Neuronal stem cell (in vitro differentiated cells): ENCODE measurements around the gene LCTL.
A peak's percentile ranks its signal among the peaks of the same experiment; 100 is the strongest.

ENCODE experiments used
- DNase-seq: peaks from one replicate; pipeline ENCODE4 v3.0.0-alpha.2; 2013; ENCODE audit warnings: low spot score
- H2AFZ ChIP-seq: one replicate; pipeline ENCODE4 v1.6.1; 2013; ENCODE audit warnings: mild to moderate bottlenecking, low read length, inconsistent platforms
- H2AK5ac ChIP-seq: 2 replicates; pipeline ENCODE4 v1.6.1; 2013; ENCODE audit warnings: low read depth, mild to moderate bottlenecking, inconsistent platforms, low read length, moderate library complexity, mixed read lengths
- H2BK120ac ChIP-seq: 2 replicates; pipeline ENCODE4 v1.6.1; 2013; ENCODE audit warnings: low read depth, mild to moderate bottlenecking, inconsistent platforms, low read length, moderate library complexity, mixed read lengths
- H2BK12ac ChIP-seq: one replicate; pipeline ENCODE4 v1.6.1; 2013; ENCODE audit warnings: low read length, inconsistent platforms
- H2BK15ac ChIP-seq: 2 replicates; pipeline ENCODE4 v1.6.1; 2013; ENCODE audit warnings: mild to moderate bottlenecking, low read length, inconsistent platforms, mixed read lengths
- H2BK5ac ChIP-seq: one replicate; pipeline ENCODE4 v1.6.1; 2013; ENCODE audit warnings: inconsistent platforms, mild to moderate bottlenecking, low read length, moderate library complexity
- H3K14ac ChIP-seq: one replicate; pipeline ENCODE4 v1.6.1; 2013; ENCODE audit warnings: low read length, inconsistent platforms
- H3K18ac ChIP-seq: 2 replicates; pipeline ENCODE4 v1.6.1; 2013; ENCODE audit warnings: low read length, inconsistent platforms
- H3K23ac ChIP-seq: 2 replicates; pipeline ENCODE4 v1.6.1; 2013; ENCODE audit warnings: low read depth, mild to moderate bottlenecking, mixed read lengths, low read length, inconsistent platforms; ENCODE audit not compliant: poor library complexity
- H3K27ac ChIP-seq: replicated peaks from 3 replicates; pipeline ENCODE4 v1.5.1; 2013; ENCODE audit warnings: low read length, inconsistent platforms
- H3K27me3 ChIP-seq, 3 experiments: 2 replicates each; pipeline ENCODE4 v1.6.1; 2013; ENCODE audit warnings: low read length in 3 of 3, mild to moderate bottlenecking in 2 of 3, inconsistent platforms in 1 of 3, low read depth in 1 of 3, mixed read lengths in 1 of 3, moderate library complexity in 1 of 3; ENCODE audit not compliant: control insufficient read depth in 3 of 3, insufficient read depth in 3 of 3
- H3K36me3 ChIP-seq, 2 donors: replicated peaks in 1 of 2; 2 replicates each; pipeline ENCODE4 v1.6.1; 2013; ENCODE audit warnings: low read length in 2 of 2; ENCODE audit not compliant: control insufficient read depth in 2 of 2, insufficient read depth in 2 of 2
- H3K4ac ChIP-seq: 2 replicates; pipeline ENCODE4 v1.6.1; 2013; ENCODE audit warnings: inconsistent platforms, mild to moderate bottlenecking, low read length, moderate library complexity
- H3K4me1 ChIP-seq, 2 donors: 1 replicate in 1 of 2; 2 replicates in 1 of 2; pipeline ENCODE4 v1.6.1; 2013; ENCODE audit warnings: low read length in 2 of 2, low read depth in 1 of 2; ENCODE audit not compliant: control insufficient read depth in 2 of 2, insufficient read depth in 1 of 2
- H3K4me2 ChIP-seq: one replicate; pipeline ENCODE4 v1.6.1; 2013; ENCODE audit warnings: mild to moderate bottlenecking, low read length, inconsistent platforms; ENCODE audit not compliant: insufficient read depth, poor library complexity, severe bottlenecking
- H3K4me3 ChIP-seq, 2 donors: 2 replicates each; pipeline ENCODE4 v1.5.1; 2013; ENCODE audit warnings: low read length in 2 of 2, mild to moderate bottlenecking in 2 of 2, inconsistent platforms in 1 of 2, moderate library complexity in 1 of 2
- H3K79me1 ChIP-seq: one replicate; pipeline ENCODE4 v1.6.1; 2013; ENCODE audit warnings: low read depth, mild to moderate bottlenecking, inconsistent platforms, low read length, moderate library complexity
- H3K9ac ChIP-seq: one replicate; pipeline ENCODE4 v1.6.1; 2013; ENCODE audit warnings: mild to moderate bottlenecking, low read depth, low read length, inconsistent platforms; ENCODE audit not compliant: poor library complexity
- H3K9me3 ChIP-seq, 2 donors: replicated peaks in 1 of 2; 2 replicates each; pipeline versions ENCODE3 to v1.6.1; 2013; ENCODE audit warnings: low read length in 2 of 2, mild to moderate bottlenecking in 2 of 2, inconsistent platforms in 1 of 2, low read depth in 1 of 2, mixed read lengths in 1 of 2, moderate library complexity in 1 of 2; ENCODE audit not compliant: control insufficient read depth in 2 of 2, insufficient read depth in 1 of 2
- H4K8ac ChIP-seq: one replicate; pipeline ENCODE4 v1.6.1; 2013; ENCODE audit warnings: low read depth, mild to moderate bottlenecking, inconsistent platforms, low read length, moderate library complexity
- H4K91ac ChIP-seq: one replicate; pipeline ENCODE4 v1.6.1; 2013; ENCODE audit warnings: low read length, low read depth, mild to moderate bottlenecking, inconsistent platforms; ENCODE audit not compliant: poor library complexity
- WGBS, 2 donors: extraction: QIAGEN DNeasy Blood & Tissue Kit; methylation state at CpG; one replicate each; pipeline ENCODE4 v1.1.7; 2013; ENCODE audit warnings: missing lambda C conversion rate in 2 of 2, mixed read lengths in 1 of 2; ENCODE audit not compliant: insufficient read length in 2 of 2, insufficient replicate concordance in 1 of 2; ENCODE audit errors: extremely low coverage in 2 of 2; 5-methylcytosine and 5-hydroxymethylcytosine counted together

LCTL gene

GRCh38 chr15:66573719-66574595, 8.2 kb upstream of the LCTL start:
- H3K27ac ChIP-seq: no peak overlapping the region
- H3K27me3 ChIP-seq: no peaks in the 10 kb centered on the region
- H3K14ac ChIP-seq: no peak overlapping the region
- no peak overlapping the region for H2AK5ac ChIP-seq
- H4K91ac ChIP-seq: no peak overlapping the region
- H3K4me2 ChIP-seq: no peak overlapping the region
- H2AFZ ChIP-seq: no peak overlapping the region
- no peaks in the 10 kb centered on the region for H3K79me1 ChIP-seq
- H3K4me3 ChIP-seq: no peak overlapping the region
- no peak overlapping the region for H3K9ac ChIP-seq
- no CpG with 5 or more reads among the region's 10 CpGs for WGBS, 2 donors
- H3K4me1 ChIP-seq: peaks cover 5 to 11% of the 10 kb centered on the region in 2 donors
- no peak for DNase-seq
- H3K9me3 ChIP-seq: no peaks in the 10 kb centered on the region
- H2BK12ac ChIP-seq: no peak overlapping the region
- H4K8ac ChIP-seq: no peak overlapping the region
- no peak overlapping the region for H3K18ac ChIP-seq
- H3K4ac ChIP-seq: no peak overlapping the region
- no peak overlapping the region for H2BK120ac ChIP-seq
- H3K23ac ChIP-seq: no peak overlapping the region
- H2BK15ac ChIP-seq: no peak overlapping the region
- no peaks in the 10 kb centered on the region for H3K36me3 ChIP-seq
- no peak overlapping the region for H2BK5ac ChIP-seq

GRCh38 chr15:66573348-66573718, 7.5 kb upstream of the LCTL start:
- no peak overlapping the region for H2BK5ac ChIP-seq
- H3K4me2 ChIP-seq: no peak overlapping the region
- WGBS, 2 donors: no CpG with 5 or more reads among the region's 7 CpGs
- H2BK15ac ChIP-seq: no peak overlapping the region
- no peak overlapping the region for H3K14ac ChIP-seq
- H2AFZ ChIP-seq: no peak overlapping the region
- no peaks in the 10 kb centered on the region for H3K79me1 ChIP-seq
- no peak for DNase-seq
- no peak overlapping the region for H4K91ac ChIP-seq
- no peak overlapping the region for H2BK120ac ChIP-seq
- no peak overlapping the region for H3K4me3 ChIP-seq
- H3K23ac ChIP-seq: no peak overlapping the region
- no peak overlapping the region for H2AK5ac ChIP-seq
- no peak overlapping the region for H3K18ac ChIP-seq
- no peak overlapping the region for H2BK12ac ChIP-seq
- no peaks in the 10 kb centered on the region for H3K36me3 ChIP-seq
- H3K9ac ChIP-seq: no peak overlapping the region
- no peak overlapping the region for H3K4ac ChIP-seq
- peaks cover 5 to 11% of the 10 kb centered on the region in 2 donors for H3K4me1 ChIP-seq
- H4K8ac ChIP-seq: no peak overlapping the region
- no peak overlapping the region for H3K27ac ChIP-seq
- no peaks in the 10 kb centered on the region for H3K27me3 ChIP-seq
- no peaks in the 10 kb centered on the region for H3K9me3 ChIP-seq

- H2BK12ac ChIP-seq: no peak overlapping the region
- no peak overlapping the region for H3K27ac ChIP-seq
- H2BK15ac ChIP-seq: peak overlapping the region; percentile 27
- H3K9ac ChIP-seq: no peak overlapping the region
- no peak for DNase-seq
- H3K9me3 ChIP-seq: no peaks in the 10 kb centered on the region
- H2AK5ac ChIP-seq: peak overlapping the region; percentile 40
- no peak overlapping the region for H4K91ac ChIP-seq
- H2AFZ ChIP-seq: no peak overlapping the region
- H3K4ac ChIP-seq: no peak overlapping the region
- no peaks in the 10 kb centered on the region for H3K79me1 ChIP-seq
- no peak overlapping the region for H2BK5ac ChIP-seq
- no peaks in the 10 kb centered on the region for H3K27me3 ChIP-seq
- H3K18ac ChIP-seq: peak overlapping the region; percentile 19
- no peak overlapping the region for H4K8ac ChIP-seq
- peaks cover 7 to 11% of the 10 kb centered on the region in 2 donors for H3K4me1 ChIP-seq
- no peaks in the 10 kb centered on the region for H3K36me3 ChIP-seq
- H3K4me3 ChIP-seq: no peak overlapping the region
- no peak overlapping the region for H3K23ac ChIP-seq
- no peak overlapping the region for H3K4me2 ChIP-seq
- H2BK120ac ChIP-seq: no peak overlapping the region
- no peak overlapping the region for H3K14ac ChIP-seq
- WGBS, 2 donors: no CpG with 5 or more reads among the region's 4 CpGs
Observed at GRCh38 chr15:66572146-66572545, 6.3 kb upstream of the LCTL start.

- Histone ChIP-seq H2BK15ac (no peak overlapping the region), H4K8ac (no peak overlapping the region), H3K27me3 (no peaks in the 10 kb centered on the region), H4K91ac (no peak overlapping the region), H3K9ac (no peak overlapping the region), H3K79me1 (no peaks in the 10 kb centered on the region), H3K23ac (no peak overlapping the region), H3K4me3 (peak overlapping the region in 1 of 2 donors; percentile 16), H2AFZ (no peak overlapping the region), H3K9me3 (no peaks in the 10 kb centered on the region), H3K36me3 (no peaks in the 10 kb centered on the region), H3K4me1 (peaks cover 14 to 16% of the 10 kb centered on the region in 2 donors), H2BK120ac (no peak overlapping the region), H3K27ac (no peak overlapping the region), H3K14ac (no peak overlapping the region), H2AK5ac (no peak overlapping the region), H3K4me2 (no peak overlapping the region), H3K4ac (no peak overlapping the region), H3K18ac (no peak overlapping the region), H2BK5ac (no peak overlapping the region), H2BK12ac (no peak overlapping the region)
- WGBS, 2 donors: no CpG with 5 or more reads among the region's 6 CpGs
- DNase-seq: no peak
Observed at GRCh38 chr15:66570842-66571478, 5.2 kb upstream of the LCTL start.
